Measurements from ENCODE around the gene IP6K1.

- TF ChIP-seq CTCF (IDR thresholded peaks at IDR 0.05) = no peak
- no peak for TF ChIP-seq POLR2A (IDR thresholded peaks at IDR 0.05)
These were observed 86.9 kb downstream of the IP6K1 start for GRCh38 chr3:49699281-49699979.
